ENCODE data around the gene OR10C1.

Gene OR10C1

DNA sequence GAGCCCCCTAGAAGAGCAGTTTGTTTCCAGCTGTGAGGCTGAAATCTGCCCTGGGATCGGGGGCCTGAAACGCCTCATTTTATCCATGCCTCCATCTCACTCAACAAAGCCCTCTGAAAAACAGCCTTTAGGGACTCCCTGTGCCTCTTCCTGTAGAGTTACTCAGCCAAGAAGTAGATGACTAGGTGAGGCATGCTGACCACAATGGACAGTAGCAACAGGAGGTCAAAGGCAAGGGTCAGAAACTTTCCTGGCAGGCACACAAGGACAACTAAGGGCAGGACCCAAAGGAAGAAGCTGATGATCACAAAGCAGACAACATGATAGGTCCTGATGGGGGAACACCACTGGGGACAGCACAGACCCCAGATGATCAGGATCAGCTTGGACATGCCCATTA is 35.9 kb downstream of the OR10C1 start:
- DNase-seq (ENCODE audit: low read depth in 4 of 4, low spot score in 1 of 4), result no peak

- DNase-seq (ENCODE audit: low read depth in 4 of 4, low spot score in 1 of 4), result no peak
These were observed 38.9 kb downstream of the OR10C1 start for GRCh38 chr6:29477923-29478450.

- no peak for DNase-seq (ENCODE audit: low read depth in 4 of 4, low spot score in 1 of 4)
These were observed 39.6 kb downstream of the OR10C1 start for GRCh38 chr6:29478740-29479139.

GRCh38 chr6:29479560-29479959 is 40.5 kb downstream of the OR10C1 start:
- no peak for DNase-seq (ENCODE audit: low read depth in 4 of 4, low spot score in 1 of 4)

GRCh38 chr6:29483186-29483585 is 44.1 kb downstream of the OR10C1 start:
- no peak for DNase-seq (ENCODE audit: low read depth in 4 of 4, low spot score in 1 of 4)

DNA sequence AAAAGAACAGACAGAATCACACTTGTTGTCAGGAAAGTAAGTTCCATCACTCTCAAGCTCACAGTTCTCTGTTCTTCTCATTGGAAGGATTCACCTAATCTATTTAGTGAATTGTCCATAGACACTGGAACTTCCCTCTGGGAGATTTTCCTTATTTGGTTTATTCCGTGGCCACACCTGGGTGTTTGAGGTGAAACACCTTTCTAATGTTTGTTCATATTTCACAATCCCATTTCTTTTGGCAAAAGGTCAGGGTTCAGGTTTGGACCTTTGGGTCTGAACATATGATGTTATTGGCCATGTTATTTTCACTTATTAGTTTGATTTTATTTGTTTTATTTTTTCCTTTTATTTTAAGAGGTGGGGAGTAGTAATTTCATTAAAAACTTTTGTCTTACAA is 44.6 kb downstream of the OR10C1 start:
- no peak for DNase-seq (ENCODE audit: low read depth in 4 of 4, low spot score in 1 of 4)

DNA sequence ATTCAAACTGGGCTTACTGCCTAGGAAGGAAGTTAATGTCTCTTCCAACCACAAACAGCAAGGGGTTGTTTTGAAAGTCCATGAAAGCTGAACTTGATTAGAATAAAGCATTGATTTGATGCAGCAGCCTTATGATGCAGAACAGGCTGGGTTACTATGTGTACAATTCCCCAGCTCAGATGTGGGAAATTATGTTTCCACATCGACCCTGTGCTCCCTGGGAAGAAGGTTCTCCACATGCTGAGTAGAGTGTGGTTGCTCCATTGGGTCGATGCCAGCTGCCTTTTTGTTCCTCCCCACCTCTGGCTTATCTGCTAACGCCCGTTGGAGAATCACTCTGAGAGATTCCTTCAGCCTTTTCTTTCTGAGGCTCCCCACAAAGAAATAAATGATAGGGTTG is 47.5 kb downstream of the OR10C1 start:
- DNase-seq (ENCODE audit: low read depth in 4 of 4, low spot score in 1 of 4), result no peak

- no peak for DNase-seq (ENCODE audit: low read depth in 4 of 4, low spot score in 1 of 4)
These were observed 48.0 kb downstream of the OR10C1 start for GRCh38 chr6:29487131-29487530.

- DNase-seq (ENCODE audit: low read depth in 4 of 4, low spot score in 1 of 4), result no peak
These were observed 48.6 kb downstream of the OR10C1 start, which contains the start of gene MAS1L for GRCh38 chr6:29487660-29488059. MAS1L (minus strand) TSS chr6:29487956; CDS start chr6:29487902, 54 bp downstream.

GRCh38 chr6:29488874-29489273 is 49.8 kb downstream of the OR10C1 start:
- no peak for DNase-seq (ENCODE audit: low read depth in 4 of 4, low spot score in 1 of 4)

- DNase-seq (ENCODE audit: low read depth in 4 of 4, low spot score in 1 of 4), result no peak
These were observed 50.2 kb downstream of the OR10C1 start for GRCh38 chr6:29489286-29489685.

DNA sequence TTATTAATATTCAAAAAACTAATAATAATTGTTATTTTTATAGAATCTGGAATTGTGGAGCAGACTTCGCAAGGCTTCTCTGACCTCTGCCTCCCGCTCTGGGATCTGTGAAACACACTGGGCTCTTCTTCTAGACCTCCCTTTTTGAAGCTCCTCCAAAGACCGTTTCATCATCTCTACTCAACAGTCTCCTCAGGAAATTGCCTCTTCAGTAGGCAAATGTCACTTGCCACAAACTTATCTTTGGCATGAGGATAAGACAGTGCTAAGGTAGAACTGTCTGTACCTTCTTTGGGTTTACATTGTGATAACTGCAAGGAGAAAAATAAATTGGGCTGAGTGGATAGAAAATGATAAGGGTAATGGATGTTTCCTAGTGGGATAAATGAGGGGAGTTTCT is 50.9 kb downstream of the OR10C1 start:
- no peak for DNase-seq (ENCODE audit: low read depth in 4 of 4, low spot score in 1 of 4)

GRCh38 chr6:29490552-29490951 is 51.4 kb downstream of the OR10C1 start:
- no peak for DNase-seq (ENCODE audit: low read depth in 4 of 4, low spot score in 1 of 4)

All from stimulated activated CD4-positive, alpha-beta T cell treated with anti-CD3 and anti-CD28 coated beads, Interleukin-1b, Interleukin-23, amount 100 ng/mL, for 24 hours (primary cell).